Measurements from ENCODE around the gene BEST4. TPM values are rescaled to one million over a fixed set of nuclear protein-coding genes. Genes with fewer than 3 reads are reported as not detected.
A peak's percentile ranks its signal among the peaks of the same experiment; 100 is the strongest.
"Not testable (repeated sequence)": the region's sequence is repeated elsewhere in the genome, so short reads cannot be mapped to it uniquely, and the experiment has no call there.

BEST4 gene
- polyA plus RNA-seq, 1 donor = 0.96 TPM

DNA sequence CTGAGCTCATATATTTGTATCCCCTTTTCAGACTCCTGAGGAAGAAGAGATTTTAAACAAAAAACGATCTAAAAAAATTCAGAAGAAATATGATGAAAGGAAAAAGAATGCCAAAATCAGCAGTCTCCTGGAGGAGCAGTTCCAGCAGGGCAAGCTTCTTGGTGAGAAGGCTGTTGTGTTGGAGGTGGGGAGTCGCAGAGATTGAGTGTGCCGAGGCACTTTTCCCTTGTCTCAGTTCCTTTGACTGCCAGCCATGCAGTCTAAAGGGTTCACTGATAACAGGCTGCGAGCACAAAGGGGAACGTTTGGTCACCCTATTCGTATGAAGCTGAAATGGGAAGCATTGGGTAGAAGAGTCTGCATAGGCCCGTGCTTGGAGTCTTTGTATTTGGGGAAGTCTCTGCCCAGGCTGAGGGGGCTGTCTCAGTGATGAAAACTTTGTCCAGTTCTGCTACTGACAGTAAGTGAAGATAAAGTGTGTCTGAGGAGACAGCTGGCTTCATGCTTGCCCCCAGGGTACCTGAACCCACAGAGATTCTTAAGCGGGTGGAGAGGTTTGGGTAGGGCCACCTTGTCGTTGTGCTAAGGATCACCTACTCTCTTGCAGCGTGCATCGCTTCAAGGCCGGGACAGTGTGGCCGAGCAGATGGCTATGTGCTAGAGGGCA, 9.9 kb downstream of the BEST4 start:
- no peak for DNase-seq

GRCh38 chr1:44777547-44777946, 10.4 kb downstream of the BEST4 start:
- no peak for DNase-seq

- no peak for DNase-seq
These were observed 11.3 kb downstream of the BEST4 start for GRCh38 chr1:44776730-44777068.

DNA sequence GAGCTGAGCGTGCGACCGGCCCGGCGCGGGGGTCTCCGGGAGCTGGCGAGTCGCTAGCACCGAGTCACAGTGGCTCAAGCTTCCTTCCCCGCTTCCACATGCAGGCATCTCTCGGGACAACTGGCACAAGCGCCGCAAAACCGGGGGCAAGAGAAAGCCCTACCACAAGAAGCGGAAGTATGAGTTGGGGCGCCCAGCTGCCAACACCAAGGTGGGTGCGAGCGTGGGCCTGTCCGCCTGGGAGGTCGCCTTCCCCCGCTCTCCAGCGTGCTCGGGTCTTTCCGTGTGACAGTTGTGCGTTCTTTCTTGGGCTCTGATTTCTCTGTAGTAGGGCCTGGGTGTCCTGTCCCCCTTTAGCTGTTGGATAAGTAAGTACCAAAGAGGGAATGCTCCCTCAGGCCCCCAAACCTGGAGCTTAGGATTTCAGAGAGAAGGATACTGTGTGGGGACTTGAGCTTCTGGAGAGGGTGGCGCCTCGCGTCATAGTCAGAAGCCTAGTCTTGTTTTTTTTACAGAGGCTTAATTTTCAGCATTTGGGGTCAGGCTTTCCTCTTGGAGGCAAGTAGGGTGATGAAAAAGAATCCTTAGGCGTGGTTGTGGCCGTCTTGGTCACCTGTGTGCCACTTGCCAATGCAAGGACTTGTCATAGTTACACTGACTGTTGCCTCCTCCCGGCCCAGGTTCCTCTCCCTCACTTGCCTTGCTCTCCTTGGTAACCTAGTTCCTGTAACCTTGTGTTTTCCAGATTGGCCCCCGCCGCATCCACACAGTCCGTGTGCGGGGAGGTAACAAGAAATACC, 11.8 kb downstream of the BEST4 start:
- no peak for DNase-seq

DNA sequence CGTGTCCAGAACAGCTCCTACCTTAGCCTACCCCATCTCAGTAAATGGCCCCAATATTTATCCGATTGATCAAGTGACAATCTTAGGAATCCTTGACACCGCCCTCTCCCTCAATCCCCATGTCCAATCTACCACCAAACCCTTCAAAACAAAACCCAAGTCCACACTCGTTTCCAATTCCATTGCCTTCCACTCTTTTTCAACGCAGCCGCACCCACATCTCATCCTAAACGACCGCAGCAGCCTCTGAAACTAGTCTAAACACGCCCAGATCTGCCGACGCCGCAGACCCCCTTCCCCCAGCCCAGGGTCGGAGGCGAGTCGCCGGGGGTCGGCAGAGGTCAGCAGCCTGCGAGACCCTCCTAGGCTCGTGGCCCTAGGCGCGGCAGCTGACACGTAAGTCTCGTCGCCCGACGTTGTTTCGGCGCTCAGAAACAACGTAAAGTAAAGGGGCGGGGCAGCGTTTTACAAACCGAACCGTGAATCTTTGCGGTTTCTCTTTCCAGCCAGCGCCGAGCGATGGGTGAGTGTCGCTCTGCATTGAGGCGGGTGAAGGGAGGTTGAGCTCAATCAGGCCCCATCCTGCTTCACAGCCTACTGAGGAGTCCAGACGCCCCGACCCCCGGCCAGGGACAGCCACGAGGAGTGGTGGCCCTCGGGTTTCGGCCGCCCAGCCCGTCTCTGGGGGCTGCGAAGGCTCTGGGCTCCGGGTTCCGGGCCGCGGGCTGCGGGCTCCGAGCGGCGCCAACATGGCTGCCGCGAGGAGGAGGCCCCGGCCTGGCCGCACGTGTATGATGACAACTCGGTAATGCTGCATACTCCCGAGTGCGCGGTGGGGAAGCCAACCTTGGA, 12.7 kb downstream of the BEST4 start, which contains the start of gene RPS8:
Gene RPS8 (plus strand): TSS at position 463 of the 852 bp plus-strand sequence. CDS start 57 bp downstream, at position 520.
- peak; percentile 97 for DNase-seq

DNA sequence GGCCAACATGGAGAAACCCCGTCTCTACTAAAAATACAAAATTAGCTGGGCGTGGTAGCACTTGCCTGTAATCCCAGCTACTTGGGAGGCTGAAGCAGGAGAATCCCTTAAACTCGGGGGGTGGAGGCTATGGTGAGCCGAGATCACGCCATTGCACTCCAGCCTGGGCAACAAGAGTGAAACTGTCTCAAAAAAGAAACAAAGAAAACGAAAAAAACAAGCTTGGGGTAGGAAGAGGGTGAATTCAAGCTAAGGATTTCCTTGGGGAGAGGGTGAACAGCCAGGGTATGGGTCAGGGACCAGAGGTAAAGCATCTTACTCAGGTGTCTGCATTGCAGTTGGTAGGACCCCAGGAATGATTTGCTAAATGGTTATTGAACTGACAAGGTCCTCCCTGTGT, 21.5 kb downstream of the BEST4 start:
- DNase-seq = not testable (repeated sequence)

DNA sequence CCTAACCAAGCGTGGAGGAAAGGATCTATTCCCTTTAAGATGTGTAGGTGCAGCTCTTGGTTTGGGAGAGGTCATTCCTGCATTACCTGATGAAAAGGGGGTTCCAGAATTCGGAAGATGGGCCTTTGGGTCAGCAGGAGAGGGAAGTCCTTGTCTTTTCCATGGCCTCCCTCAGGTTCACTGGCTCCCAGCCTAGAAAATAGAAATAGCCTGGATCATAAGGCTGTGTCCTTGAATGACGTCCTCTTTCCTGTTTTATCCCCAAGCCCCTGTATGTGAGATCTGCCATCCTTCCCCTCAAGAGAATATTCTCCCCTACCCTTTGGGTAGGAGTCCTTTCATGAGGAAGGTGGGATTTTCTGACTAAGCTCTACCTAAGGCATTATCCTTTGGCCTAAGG, 27.1 kb downstream of the BEST4 start:
- no peak for DNase-seq

DNA sequence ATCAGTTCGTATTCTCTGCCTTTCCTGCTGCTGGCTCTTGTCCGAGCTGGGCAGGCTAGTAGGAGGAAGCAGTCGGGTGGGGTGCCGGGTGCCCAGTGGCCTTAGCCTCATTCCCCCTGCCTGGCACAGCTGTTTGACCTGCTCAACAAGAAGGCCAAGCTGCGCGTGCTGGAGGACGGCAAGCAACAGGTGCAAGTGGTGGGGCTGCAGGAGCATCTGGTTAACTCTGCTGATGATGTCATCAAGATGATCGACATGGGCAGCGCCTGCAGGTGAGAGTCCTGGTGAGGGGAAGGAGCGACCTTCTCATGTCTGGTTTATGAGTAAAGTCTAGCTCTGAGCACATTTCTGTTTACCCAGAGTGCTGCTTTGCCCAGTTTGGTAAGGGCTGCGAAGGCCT, 28.9 kb downstream of the BEST4 start:
- DNase-seq = no peak

DNA sequence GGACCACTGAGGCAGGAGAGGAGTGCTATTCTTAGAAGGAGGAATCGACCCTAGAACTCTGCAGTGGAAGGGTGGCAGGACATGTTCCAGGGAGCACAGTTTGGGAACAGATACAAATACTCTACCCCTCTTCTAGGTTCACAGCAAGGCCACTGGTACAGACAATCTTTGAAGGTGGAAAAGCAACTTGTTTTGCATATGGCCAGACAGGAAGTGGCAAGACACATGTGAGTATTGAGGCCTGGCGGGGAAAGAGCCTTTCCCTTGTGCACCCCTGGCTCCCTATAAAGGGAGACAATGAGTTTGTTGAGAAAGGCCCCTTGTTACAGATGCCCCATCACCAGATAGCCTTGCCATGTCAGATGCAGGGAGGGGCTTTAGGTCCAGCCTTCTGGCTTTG, 30.6 kb downstream of the BEST4 start:
- no peak for DNase-seq

- DNase-seq = no peak
These were observed 40.1 kb downstream of the BEST4 start for GRCh38 chr1:44747878-44748277.

DNA sequence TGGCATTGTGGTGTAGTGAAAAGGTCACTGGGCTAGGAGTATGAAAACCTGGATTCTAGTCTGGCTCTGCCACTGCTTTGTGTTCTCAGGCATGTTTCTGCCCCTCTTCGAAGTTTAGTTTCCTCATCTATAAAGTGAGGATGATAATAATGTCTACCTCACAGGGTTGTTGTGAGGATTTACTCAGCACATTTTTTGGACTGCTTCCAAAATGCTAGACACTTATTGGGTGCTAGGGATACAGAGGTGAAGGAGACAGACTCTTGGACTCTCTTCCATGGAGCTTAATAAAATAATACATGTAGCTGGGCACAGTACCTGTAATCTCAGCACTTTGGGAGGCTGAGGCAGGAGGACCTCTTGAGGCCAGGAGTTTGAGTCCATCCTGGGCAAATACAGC, 44.8 kb downstream of the BEST4 start:
- no peak for DNase-seq

GRCh38 chr1:44740179-44740617, 47.8 kb downstream of the BEST4 start:
- DNase-seq = no peak

GRCh38 chr1:44739307-44740178, 48.4 kb downstream of the BEST4 start, which contains the start of gene KIF2C:
Gene KIF2C, plus strand, starts transcription at chr1:44739837. Its CDS starts 96 bp downstream, at chr1:44739933.
- peak; percentile 97 for DNase-seq

GRCh38 chr1:44738953-44739306, 49.0 kb downstream of the BEST4 start:
- DNase-seq = not testable (repeated sequence)

GRCh38 chr1:44735992-44736391, 52.0 kb downstream of the BEST4 start:
- DNase-seq = no peak

DNA sequence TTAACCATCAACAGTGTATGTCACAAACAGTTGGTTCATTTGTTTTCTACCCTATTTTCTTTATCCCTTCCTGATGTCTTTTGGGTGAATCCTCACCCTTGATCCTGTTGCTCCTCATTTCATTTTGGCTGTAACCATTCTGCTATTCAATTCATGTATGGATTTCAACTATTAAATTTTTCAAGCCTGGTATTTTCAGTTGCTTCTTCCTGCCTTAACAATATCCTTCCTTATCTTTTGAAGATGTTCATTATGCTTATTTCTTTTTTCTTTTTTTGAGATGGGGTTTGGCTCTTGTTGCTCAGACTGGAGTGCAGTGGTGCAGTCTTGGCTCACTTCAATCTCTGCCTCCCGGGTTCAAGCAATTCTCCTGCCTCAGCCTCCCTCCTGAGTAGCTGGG, 54.2 kb downstream of the BEST4 start:
- no peak for DNase-seq

Other genes starting within 250 kb of the BEST4 start
- 11.7 TPM for gene TMEM53, start 113.7 kb downstream of the BEST4 start, polyA plus RNA-seq (ENCODE audit: insufficient read length)
- 7.3 TPM for gene ARMH1, start 113.5 kb downstream of the BEST4 start, polyA plus RNA-seq (ENCODE audit: insufficient read length)
- 1.9 TPM for gene RNU5D-1, start 57.0 kb downstream of the BEST4 start, polyA plus RNA-seq (ENCODE audit: insufficient read length)
- 38.8 TPM for gene KIF2C, start 48.3 kb downstream of the BEST4 start, polyA plus RNA-seq (ENCODE audit: insufficient read length)
- gene RPS8, start 12.6 kb downstream of the BEST4 start, polyA plus RNA-seq (ENCODE audit: insufficient read length) = 1,947 TPM
- 5.9 TPM for gene PLK3, start 12.2 kb upstream of the BEST4 start, polyA plus RNA-seq (ENCODE audit: insufficient read length)
- not detected for gene DYNLT4, start 19.2 kb upstream of the BEST4 start, polyA plus RNA-seq (ENCODE audit: insufficient read length)
- gene BTBD19, start 20.4 kb upstream of the BEST4 start, polyA plus RNA-seq (ENCODE audit: insufficient read length) = 20.9 TPM
- gene PTCH2, start 55.1 kb upstream of the BEST4 start, polyA plus RNA-seq (ENCODE audit: insufficient read length) = 5.4 TPM
- 38.6 TPM for gene EIF2B3, start 198.4 kb upstream of the BEST4 start, polyA plus RNA-seq (ENCODE audit: insufficient read length)
- gene HECTD3, start 223.2 kb upstream of the BEST4 start, polyA plus RNA-seq (ENCODE audit: insufficient read length) = 37.1 TPM
- 104 TPM for gene UROD, start 224.1 kb upstream of the BEST4 start, polyA plus RNA-seq (ENCODE audit: insufficient read length)